Common myeloid progenitor, CD34-positive (primary cell): ENCODE data around the gene MAP2K5.
A peak's percentile ranks its signal among the peaks of the same experiment; 100 is the strongest.

Experiments used
- CTCF ChIA-PET: fragments of 350-600 bp; sonication (Branson Sonifier 250); formaldehyde crosslinking; loops from one replicate; lab custom pipeline; 2021; ENCODE audit warnings: antibody characterized with exemption; lab: Charles Lee
- POLR2A ChIA-PET: fragments of 350-600 bp; sonication (Branson Sonifier 250); formaldehyde crosslinking; loops from one replicate; lab custom pipeline; 2021; ENCODE audit warnings: antibody characterized with exemption; lab: Charles Lee
- DNase-seq, 3 donors: peaks; one replicate each; pipeline versions ENCODE4 v3.0.0 to v3.0.0-alpha.2; 2013
- H3K27ac ChIP-seq, 2 experiments: 1 replicate in 1 of 2; 2 replicates in 1 of 2; pipeline ENCODE4 v1.7.0; 2013; ENCODE audit warnings: inconsistent platforms in 2 of 2, low read length in 2 of 2, mild to moderate bottlenecking in 2 of 2, low read depth in 1 of 2, moderate library complexity in 1 of 2; ENCODE audit not compliant: severe bottlenecking in 2 of 2, insufficient read depth in 1 of 2, poor library complexity in 1 of 2
- H3K27me3 ChIP-seq, 5 experiments: replicated peaks in 2 of 5; 1 replicate in 3 of 5; 2 replicates in 2 of 5; pipeline versions ENCODE4 v1.6.1 to v1.7.0; 2013; ENCODE audit warnings: low read length in 4 of 5, mild to moderate bottlenecking in 2 of 5, moderate library complexity in 2 of 5, inconsistent platforms in 1 of 5; ENCODE audit not compliant: insufficient read depth in 5 of 5, control insufficient read depth in 4 of 5
- H3K36me3 ChIP-seq, 4 experiments: 1 replicate in 2 of 4; 2 replicates in 2 of 4; pipeline versions ENCODE4 v1.6.1 to v1.7.0; 2013; ENCODE audit warnings: low read length in 3 of 4, control low read depth in 1 of 4, mild to moderate bottlenecking in 1 of 4; ENCODE audit not compliant: control insufficient read depth in 4 of 4, insufficient read depth in 4 of 4
- H3K4me1 ChIP-seq, 4 experiments: 1 replicate in 3 of 4; 2 replicates in 1 of 4; pipeline versions ENCODE4 v1.6.1 to v1.7.1; 2013; ENCODE audit warnings: low read length in 3 of 4, mild to moderate bottlenecking in 3 of 4, control low read depth in 1 of 4, inconsistent platforms in 1 of 4, moderate library complexity in 1 of 4; ENCODE audit not compliant: control insufficient read depth in 4 of 4, insufficient read depth in 4 of 4; ENCODE audit errors: control extremely low read depth in 1 of 4
- H3K4me3 ChIP-seq, 7 experiments: 1 replicate in 4 of 7; 2 replicates in 3 of 7; pipeline versions ENCODE4 v1.5.1 to v1.7.0; 2013; ENCODE audit warnings: mild to moderate bottlenecking in 7 of 7, low read length in 6 of 7, moderate library complexity in 6 of 7, inconsistent platforms in 2 of 7, low read depth in 2 of 7, control low read depth in 1 of 7; ENCODE audit not compliant: insufficient read depth in 4 of 7, control insufficient read depth in 1 of 7; ENCODE audit errors: extremely low read depth in 1 of 7
- H3K9me3 ChIP-seq, 5 experiments: 1 replicate in 4 of 5; 2 replicates in 1 of 5; pipeline versions ENCODE4 v1.6.1 to v1.7.1; 2013; ENCODE audit warnings: low read length in 4 of 5, mild to moderate bottlenecking in 2 of 5, inconsistent platforms in 1 of 5, low read depth in 1 of 5, moderate library complexity in 1 of 5; ENCODE audit not compliant: control insufficient read depth in 4 of 5, insufficient read depth in 2 of 5; ENCODE audit errors: control extremely low read depth in 1 of 5
- whole genome bisulfite sequencing: methylation state at CpG from one replicate; pipeline ENCODE4 v1.1.5; 2013; ENCODE audit not compliant: insufficient coverage; 5-methylcytosine and 5-hydroxymethylcytosine counted together

MAP2K5 gene

GRCh38 chr15:67639591-67639990, 97.1 kb downstream of the MAP2K5 start:
- Histone ChIP-seq H3K27ac (no peak overlapping the region), H3K36me3 (peaks cover 3 to 15% (median 10%) of the 10 kb centered on the region in 4 experiments), H3K4me3 (no peak overlapping the region), H3K9me3 (no peaks in the 10 kb centered on the region), H3K4me1 (peaks cover 0 to 2% (median 0%) of the 10 kb centered on the region in 4 experiments), H3K27me3 (no peaks in the 10 kb centered on the region)
- no peak for DNase-seq
- ChIA-PET POLR2A (no interaction called here), CTCF (no interaction called here)
- WGBS = 88% methylated on average over 6 of the region's 6 CpGs

- ChIA-PET CTCF (interaction anchor here (0.9 kb wide), 1 partner anchor 15 kb away, joined by 3 read pairs; no protein-coding TSS in a partner anchor), POLR2A (no interaction called here)
- Histone ChIP-seq H3K9me3 (no peaks in the 10 kb centered on the region), H3K27ac (no peak overlapping the region), H3K4me3 (no peak overlapping the region), H3K36me3 (peaks cover 3 to 14% (median 9%) of the 10 kb centered on the region in 4 experiments), H3K27me3 (no peaks in the 10 kb centered on the region), H3K4me1 (peaks cover 0 to 2% (median 0%) of the 10 kb centered on the region in 4 experiments)
- no peak for DNase-seq
- WGBS = 50% methylated on average over 1 of the region's 3 CpGs
Observed at GRCh38 chr15:67641453-67641852, 99.0 kb downstream of the MAP2K5 start.

GRCh38 chr15:67646847-67647246, 104.3 kb downstream of the MAP2K5 start:
- DNase-seq = no peak
- H3K4me3 ChIP-seq = no peak overlapping the region
- WGBS = no CpG with 5 or more reads among the region's 2 CpGs
- H3K4me1 ChIP-seq = peaks cover 0 to 2% (median 0%) of the 10 kb centered on the region in 4 experiments
- no peak overlapping the region for H3K27ac ChIP-seq
- no peaks in the 10 kb centered on the region for H3K27me3 ChIP-seq
- POLR2A ChIA-PET = no interaction called here
- CTCF ChIA-PET = no interaction called here
- H3K9me3 ChIP-seq = peaks cover 0 to 8% (median 0%) of the 10 kb centered on the region in 5 experiments
- H3K36me3 ChIP-seq = peaks cover 4 to 20% (median 9%) of the 10 kb centered on the region in 4 experiments

GRCh38 chr15:67652586-67652985, 110.1 kb downstream of the MAP2K5 start:
- ChIA-PET CTCF (no interaction called here), POLR2A (no interaction called here)
- 100% methylated on average over 1 of the region's 2 CpGs for WGBS

GRCh38 chr15:67660446-67660845, 117.9 kb downstream of the MAP2K5 start:
- ChIA-PET POLR2A (no interaction called here), CTCF (no interaction called here)
- peaks cover 0 to 10% (median 0%) of the 10 kb centered on the region in 5 experiments for H3K9me3 ChIP-seq
- no peaks in the 10 kb centered on the region for H3K4me1 ChIP-seq
- no peak overlapping the region for H3K27ac ChIP-seq
- DNase-seq = no peak
- H3K27me3 ChIP-seq = no peaks in the 10 kb centered on the region
- no peak overlapping the region for H3K4me3 ChIP-seq
- H3K36me3 ChIP-seq = peaks cover 8 to 28% (median 17%) of the 10 kb centered on the region in 4 experiments

More at GRCh38 chr15:67652586-67652985, 110.1 kb downstream of the MAP2K5 start:
- no peak overlapping the region for H3K4me3 ChIP-seq
- no peak for DNase-seq
- peaks cover 2 to 37% (median 7%) of the 10 kb centered on the region in 5 experiments for H3K9me3 ChIP-seq
- H3K4me1 ChIP-seq = no peaks in the 10 kb centered on the region
- no peak overlapping the region for H3K27ac ChIP-seq
- H3K36me3 ChIP-seq = peaks cover 10 to 43% (median 16%) of the 10 kb centered on the region in 4 experiments
- no peaks in the 10 kb centered on the region for H3K27me3 ChIP-seq

- POLR2A ChIA-PET = no interaction called here
- no peak overlapping the region for H3K4me3 ChIP-seq
- CTCF ChIA-PET = no interaction called here
- H3K9me3 ChIP-seq = peaks cover 0 to 5% (median 0%) of the 10 kb centered on the region in 5 experiments
- no peak for DNase-seq
- H3K4me1 ChIP-seq = no peaks in the 10 kb centered on the region
- peaks cover 8 to 23% (median 15%) of the 10 kb centered on the region in 4 experiments for H3K36me3 ChIP-seq
- no CpG with 5 or more reads among the region's 2 CpGs for WGBS
- H3K27me3 ChIP-seq = no peaks in the 10 kb centered on the region
- no peak overlapping the region for H3K27ac ChIP-seq
Observed at GRCh38 chr15:67660874-67661606, 118.5 kb downstream of the MAP2K5 start.

- Histone ChIP-seq H3K36me3 (peaks cover 0 to 6% (median under 1%) of the 10 kb centered on the region in 4 experiments), H3K4me3 (no peak overlapping the region), H3K9me3 (no peaks in the 10 kb centered on the region), H3K4me1 (no peaks in the 10 kb centered on the region), H3K27me3 (no peaks in the 10 kb centered on the region), H3K27ac (no peak overlapping the region)
- peak in 1 of 3 donors; percentile 4 for DNase-seq
- 95% methylated on average over 2 of the region's 2 CpGs for WGBS
- ChIA-PET POLR2A (no interaction called here), CTCF (interaction anchor here (0.6 kb wide), 1 partner anchor 1874 kb away, joined by 3 read pairs; no protein-coding TSS in a partner anchor)
Observed at GRCh38 chr15:67670647-67671305, 128.3 kb downstream of the MAP2K5 start.
